AG09319 (cell line): ENCODE data around the gene HIPK2.

Experiments
- DNase-seq: peaks from one replicate; pipeline ENCODE4 v3.0.0-alpha.2; 2010; ENCODE audit warnings: low read depth; ENCODE audit errors: extremely low read depth
- CTCF ChIP-seq: IDR thresholded peaks from 2 replicates; pipeline ENCODE4 v1.5.1; 2011; ENCODE audit warnings: low read depth, mild to moderate bottlenecking, inconsistent platforms, low read length, moderate library complexity

The HIPK2 gene

GRCh38 chr7:139647814-139648390 lies 129.9 kb downstream of the HIPK2 start:
- no peak for TF ChIP-seq CTCF
- DNase-seq = no peak

DNA sequence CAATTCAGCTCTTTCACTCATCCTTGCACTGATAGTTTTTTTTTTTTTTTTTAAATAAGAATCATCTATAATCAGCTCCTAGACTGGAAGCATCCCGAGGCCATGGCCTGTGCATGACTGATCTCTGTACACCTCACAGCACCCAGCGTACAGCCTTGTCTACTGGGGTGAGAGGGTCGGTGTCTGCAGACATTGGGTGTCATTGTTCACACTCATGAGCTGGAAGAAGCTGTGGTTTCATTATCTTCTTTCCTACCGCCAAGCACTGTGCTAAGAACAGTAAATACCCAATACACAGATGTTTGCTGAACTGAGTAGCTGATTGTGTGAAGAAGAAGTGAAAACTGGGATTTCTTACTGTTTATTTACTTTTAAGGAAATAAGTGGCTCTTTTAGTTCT lies 130.7 kb downstream of the HIPK2 start:
- DNase-seq = no peak
- no peak for TF ChIP-seq CTCF

- no peak for TF ChIP-seq CTCF
- DNase-seq = no peak
These were observed 131.2 kb downstream of the HIPK2 start for GRCh38 chr7:139646566-139646965.

DNA sequence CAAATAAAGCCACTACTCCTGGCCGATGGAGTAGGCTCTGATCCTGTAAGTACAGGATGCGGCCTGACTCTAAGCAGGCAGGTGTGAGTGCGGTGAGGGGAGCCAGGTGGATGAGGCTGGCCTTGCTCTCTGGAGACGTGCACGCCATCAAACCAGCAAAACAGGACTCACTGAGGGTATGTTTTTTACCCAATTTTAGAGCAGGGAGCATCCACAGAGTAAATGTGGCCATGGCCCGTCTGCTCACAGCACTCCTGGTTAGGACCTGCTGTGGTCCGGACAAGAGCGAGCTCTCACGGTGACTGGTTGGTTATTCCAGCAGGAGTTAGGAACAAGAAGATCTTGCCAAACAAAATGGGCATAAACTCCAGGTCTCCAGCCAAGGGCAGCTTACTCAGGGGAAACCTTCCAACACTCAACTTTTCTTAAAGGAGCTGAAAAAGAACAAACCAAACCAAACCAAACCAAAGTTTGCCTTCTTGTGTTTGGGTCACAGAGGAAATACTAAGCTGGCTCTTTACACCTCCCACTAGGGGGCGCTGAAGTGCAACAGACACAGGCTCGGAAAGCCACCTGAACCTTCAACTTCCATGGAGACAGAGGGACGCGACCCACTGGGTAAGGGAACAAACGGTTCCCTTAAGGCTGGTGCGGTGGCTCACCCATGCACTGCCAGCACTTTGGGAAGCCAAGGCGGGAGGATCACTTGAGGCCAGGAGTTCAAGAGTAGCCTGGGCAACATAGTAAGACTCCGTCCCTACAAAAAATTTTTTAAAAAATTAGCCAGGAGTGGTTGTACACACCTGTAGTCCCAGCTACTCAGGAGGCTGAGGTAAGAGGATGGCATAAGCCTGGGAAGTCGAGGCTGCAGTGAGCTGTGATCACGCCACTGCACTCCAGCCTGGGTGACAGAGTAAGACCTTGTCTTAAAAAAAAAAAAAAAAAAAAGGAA lies 131.9 kb downstream of the HIPK2 start:
- peak; percentile 54 for DNase-seq
- TF ChIP-seq CTCF = peak; percentile 92

GRCh38 chr7:139643951-139644585 lies 133.7 kb downstream of the HIPK2 start:
- no peak for DNase-seq
- TF ChIP-seq CTCF = no peak

DNA sequence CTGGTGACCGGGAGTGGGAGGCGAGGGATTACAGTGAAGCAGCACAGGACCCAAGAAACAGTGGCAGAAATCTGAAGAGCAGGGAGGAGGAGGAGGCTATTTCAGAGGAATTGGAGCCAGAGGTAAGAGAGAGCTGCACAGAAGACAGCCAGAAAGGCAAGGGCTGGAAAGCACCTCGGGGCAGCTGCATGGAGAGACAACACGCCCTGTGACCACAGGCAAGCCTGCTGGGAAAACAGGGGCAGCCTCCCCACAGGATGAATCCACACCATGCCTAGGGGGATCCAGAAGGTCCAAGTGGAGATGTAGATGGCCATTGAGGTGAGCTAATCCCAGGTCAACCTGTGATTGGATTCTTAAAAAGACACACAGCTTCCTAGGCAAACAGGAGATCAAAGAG lies 135.5 kb downstream of the HIPK2 start:
- no peak for DNase-seq
- TF ChIP-seq CTCF = no peak
